Gastrocnemius medialis (tissue), 4 donors: ENCODE measurements around the gene ZFP92.

ENCODE experiments used
- POLR2A ChIP-seq, 2 donors: fragments of 450-650 bp; IDR thresholded peaks; one replicate each; pipeline ENCODE4 v1.6.1; 2017; ENCODE audit warnings: antibody characterized with exemption in 2 of 2, mild to moderate bottlenecking in 2 of 2, moderate library complexity in 2 of 2
- TF ChIP-seq, protein P1 (sequence below), 5 experiments: fragments of 450-650 bp in 3 of 5; fragments of 200-600 bp in 2 of 5; sonication (generic) in 2 of 5; IDR thresholded peaks in 4 of 5; conservative IDR thresholded peaks in 1 of 5; 1 replicate in 4 of 5; 2 replicates in 1 of 5; pipeline ENCODE4 v1.5.1; 2016 to 2019; ENCODE audit warnings: antibody characterized with exemption in 5 of 5, mild to moderate bottlenecking in 3 of 5, moderate library complexity in 3 of 5

GRCh38 chrX:153456161-153456560, 44.9 kb downstream of the ZFP92 start:
- TF ChIP-seq, protein P1, sequence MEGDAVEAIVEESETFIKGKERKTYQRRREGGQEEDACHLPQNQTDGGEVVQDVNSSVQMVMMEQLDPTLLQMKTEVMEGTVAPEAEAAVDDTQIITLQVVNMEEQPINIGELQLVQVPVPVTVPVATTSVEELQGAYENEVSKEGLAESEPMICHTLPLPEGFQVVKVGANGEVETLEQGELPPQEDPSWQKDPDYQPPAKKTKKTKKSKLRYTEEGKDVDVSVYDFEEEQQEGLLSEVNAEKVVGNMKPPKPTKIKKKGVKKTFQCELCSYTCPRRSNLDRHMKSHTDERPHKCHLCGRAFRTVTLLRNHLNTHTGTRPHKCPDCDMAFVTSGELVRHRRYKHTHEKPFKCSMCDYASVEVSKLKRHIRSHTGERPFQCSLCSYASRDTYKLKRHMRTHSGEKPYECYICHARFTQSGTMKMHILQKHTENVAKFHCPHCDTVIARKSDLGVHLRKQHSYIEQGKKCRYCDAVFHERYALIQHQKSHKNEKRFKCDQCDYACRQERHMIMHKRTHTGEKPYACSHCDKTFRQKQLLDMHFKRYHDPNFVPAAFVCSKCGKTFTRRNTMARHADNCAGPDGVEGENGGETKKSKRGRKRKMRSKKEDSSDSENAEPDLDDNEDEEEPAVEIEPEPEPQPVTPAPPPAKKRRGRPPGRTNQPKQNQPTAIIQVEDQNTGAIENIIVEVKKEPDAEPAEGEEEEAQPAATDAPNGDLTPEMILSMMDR (IDR thresholded peaks at IDR 0.05 in 4 of 5, conservative IDR thresholded peaks at IDR 0.05 in 1 of 5) = no peak
- no peak for TF ChIP-seq POLR2A (IDR thresholded peaks at IDR 0.05)
